Osteoblast (primary cell): ENCODE data around the gene NUDT14. TPM values are rescaled to one million over a fixed set of nuclear protein-coding genes. Genes with fewer than 3 reads are reported as not detected.

Experiments
- DNase-seq: peaks from one replicate; pipeline ENCODE4 v3.0.0; 2011; ENCODE audit warnings: low spot score, mixed read lengths; ENCODE audit not compliant: insufficient read length; ENCODE audit errors: missing footprints
- H2AFZ ChIP-seq: 2 replicates; pipeline ENCODE4 v1.6.0; 2011; ENCODE audit warnings: mild to moderate bottlenecking, low read length
- H3K27ac ChIP-seq: 2 replicates; pipeline ENCODE4 v1.5.1; 2011; ENCODE audit warnings: mild to moderate bottlenecking, low read depth, low read length, moderate library complexity
- H3K27me3 ChIP-seq: 2 replicates; pipeline ENCODE4 v1.6.0; 2012; ENCODE audit warnings: mild to moderate bottlenecking, control low read depth, inconsistent platforms, low read length, moderate library complexity; ENCODE audit not compliant: insufficient read depth
- H3K36me3 ChIP-seq: 2 replicates; pipeline ENCODE4 v1.5.1; 2011; ENCODE audit warnings: mild to moderate bottlenecking, low read length, control low read depth, moderate library complexity; ENCODE audit not compliant: insufficient read depth
- H3K4me1 ChIP-seq: 2 replicates; pipeline ENCODE4 v1.5.1; 2011; ENCODE audit warnings: mild to moderate bottlenecking, low read length, control low read depth, moderate library complexity; ENCODE audit not compliant: insufficient read depth
- H3K4me2 ChIP-seq: 2 replicates; pipeline ENCODE4 v1.6.0; 2011; ENCODE audit warnings: mild to moderate bottlenecking, low read length; ENCODE audit not compliant: insufficient read depth
- H3K4me3 ChIP-seq: fragments of 200-600 bp; sonication (generic); 3 replicates; pipeline ENCODE4 v1.5.1; 2012; ENCODE audit warnings: mild to moderate bottlenecking, low read length, inconsistent platforms; ENCODE audit not compliant: insufficient read depth
- H3K79me2 ChIP-seq: 2 replicates; pipeline ENCODE4 v1.6.0; 2012; ENCODE audit warnings: mild to moderate bottlenecking, low read length, control low read depth, inconsistent platforms; ENCODE audit not compliant: insufficient read depth
- H3K9me3 ChIP-seq: 2 replicates; pipeline ENCODE4 v1.5.1; 2011; ENCODE audit warnings: low read depth, low read length, control low read depth
- H4K20me1 ChIP-seq: 2 replicates; pipeline ENCODE4 v1.6.0; 2012; ENCODE audit warnings: mild to moderate bottlenecking, low read length, control low read depth; ENCODE audit not compliant: insufficient read depth
- CTCF ChIP-seq: IDR thresholded peaks from 2 replicates; pipeline ENCODE4 v1.5.1; 2011; ENCODE audit warnings: mild to moderate bottlenecking, low read depth, low read length, moderate library complexity; ENCODE audit errors: extremely low read depth
- total RNA-seq: library from RNA; depleted of rRNA; stranded (reverse); fragments of >200 nt; gene quantifications from 2 replicates; pipeline ENCODE4 v1.2.3, GENCODE V29; 2012

Gene NUDT14
- total RNA-seq, 1 donor, result 15.9 TPM

- no peak overlapping the region for H2AFZ ChIP-seq
- no peaks in the 10 kb centered on the region for H3K27me3 ChIP-seq
- H3K9me3 ChIP-seq, result peaks cover 8% of the 10 kb centered on the region
- no peak overlapping the region for H3K27ac ChIP-seq
- H3K4me3 ChIP-seq, result no peak overlapping the region
- H4K20me1 ChIP-seq, result no peaks in the 10 kb centered on the region
- no peaks in the 10 kb centered on the region for H3K36me3 ChIP-seq
- no peak overlapping the region for H3K4me2 ChIP-seq
- no peaks in the 10 kb centered on the region for H3K79me2 ChIP-seq
- peak; percentile 63 for DNase-seq
- H3K4me1 ChIP-seq, result no peaks in the 10 kb centered on the region
- no peak for TF ChIP-seq CTCF
These were observed 37.6 kb downstream of the NUDT14 start for GRCh38 chr14:105143451-105144025.

- DNase-seq, result peak; percentile 52
- Histone ChIP-seq H3K4me2 (no peak overlapping the region), H3K4me1 (no peaks in the 10 kb centered on the region), H3K4me3 (no peak overlapping the region), H3K79me2 (no peaks in the 10 kb centered on the region), H3K36me3 (no peaks in the 10 kb centered on the region), H3K9me3 (peaks cover 8% of the 10 kb centered on the region), H4K20me1 (no peaks in the 10 kb centered on the region), H3K27ac (no peak overlapping the region), H2AFZ (no peak overlapping the region), H3K27me3 (no peaks in the 10 kb centered on the region)
- no peak for TF ChIP-seq CTCF
These were observed 38.3 kb downstream of the NUDT14 start for GRCh38 chr14:105142651-105143450.

- no peak for TF ChIP-seq CTCF
- H3K4me3 ChIP-seq, result no peak overlapping the region
- no peak overlapping the region for H3K27ac ChIP-seq
- H3K79me2 ChIP-seq, result no peaks in the 10 kb centered on the region
- H2AFZ ChIP-seq, result no peak overlapping the region
- no peak overlapping the region for H3K4me2 ChIP-seq
- no peaks in the 10 kb centered on the region for H3K36me3 ChIP-seq
- no peaks in the 10 kb centered on the region for H4K20me1 ChIP-seq
- no peaks in the 10 kb centered on the region for H3K27me3 ChIP-seq
- peak; percentile 72 for DNase-seq
- H3K9me3 ChIP-seq, result peaks cover 8% of the 10 kb centered on the region
- no peaks in the 10 kb centered on the region for H3K4me1 ChIP-seq
These were observed 39.4 kb downstream of the NUDT14 start for GRCh38 chr14:105141486-105142281.

GRCh38 chr14:105141026-105141425 is 40.1 kb downstream of the NUDT14 start:
- H3K9me3 ChIP-seq, result peaks cover 8% of the 10 kb centered on the region
- no peaks in the 10 kb centered on the region for H3K36me3 ChIP-seq
- H3K4me1 ChIP-seq, result no peaks in the 10 kb centered on the region
- no peak overlapping the region for H3K27ac ChIP-seq
- DNase-seq, result peak; percentile 75
- no peaks in the 10 kb centered on the region for H3K79me2 ChIP-seq
- H2AFZ ChIP-seq, result no peak overlapping the region
- no peak overlapping the region for H3K4me3 ChIP-seq
- no peak for TF ChIP-seq CTCF
- H4K20me1 ChIP-seq, result no peaks in the 10 kb centered on the region
- H3K4me2 ChIP-seq, result no peak overlapping the region
- H3K27me3 ChIP-seq, result no peaks in the 10 kb centered on the region
